Measurements from ENCODE around the gene PPP1R16B.

DNA sequence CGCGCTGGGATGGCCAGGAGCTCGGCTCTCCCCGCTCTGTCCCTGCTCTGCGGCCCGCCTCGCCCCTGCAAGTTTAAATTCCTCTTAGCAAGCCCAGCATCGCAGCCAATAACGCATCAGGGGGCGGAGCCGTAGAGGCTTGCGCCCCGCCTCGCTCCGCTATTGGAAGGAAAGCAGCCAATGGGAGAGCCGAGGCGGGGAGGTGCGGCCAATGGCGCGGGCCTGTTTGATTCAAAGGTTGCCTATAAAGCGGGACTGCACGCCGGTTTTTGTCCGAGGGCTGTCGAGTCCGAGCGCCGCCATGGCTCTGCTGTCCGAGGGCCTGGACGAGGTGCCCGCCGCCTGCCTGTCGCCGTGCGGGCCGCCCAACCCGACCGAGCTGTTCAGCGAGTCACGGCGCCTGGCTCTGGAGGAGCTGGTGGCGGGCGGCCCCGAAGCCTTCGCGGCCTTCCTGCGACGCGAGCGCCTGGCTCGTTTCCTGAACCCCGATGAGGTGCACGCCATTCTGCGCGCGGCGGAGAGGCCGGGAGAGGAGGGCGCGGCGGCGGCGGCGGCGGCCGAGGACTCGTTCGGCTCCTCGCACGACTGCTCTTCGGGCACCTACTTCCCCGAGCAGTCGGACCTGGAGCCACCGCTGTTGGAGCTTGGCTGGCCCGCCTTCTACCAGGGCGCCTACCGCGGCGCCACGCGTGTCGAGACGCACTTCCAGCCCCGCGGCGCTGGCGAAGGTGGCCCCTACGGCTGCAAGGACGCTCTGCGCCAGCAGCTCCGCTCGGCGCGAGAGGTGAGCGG, 120.8 kb downstream of the PPP1R16B start, which contains the start of gene FAM83D:
- TF ChIP-seq, protein P1, sequence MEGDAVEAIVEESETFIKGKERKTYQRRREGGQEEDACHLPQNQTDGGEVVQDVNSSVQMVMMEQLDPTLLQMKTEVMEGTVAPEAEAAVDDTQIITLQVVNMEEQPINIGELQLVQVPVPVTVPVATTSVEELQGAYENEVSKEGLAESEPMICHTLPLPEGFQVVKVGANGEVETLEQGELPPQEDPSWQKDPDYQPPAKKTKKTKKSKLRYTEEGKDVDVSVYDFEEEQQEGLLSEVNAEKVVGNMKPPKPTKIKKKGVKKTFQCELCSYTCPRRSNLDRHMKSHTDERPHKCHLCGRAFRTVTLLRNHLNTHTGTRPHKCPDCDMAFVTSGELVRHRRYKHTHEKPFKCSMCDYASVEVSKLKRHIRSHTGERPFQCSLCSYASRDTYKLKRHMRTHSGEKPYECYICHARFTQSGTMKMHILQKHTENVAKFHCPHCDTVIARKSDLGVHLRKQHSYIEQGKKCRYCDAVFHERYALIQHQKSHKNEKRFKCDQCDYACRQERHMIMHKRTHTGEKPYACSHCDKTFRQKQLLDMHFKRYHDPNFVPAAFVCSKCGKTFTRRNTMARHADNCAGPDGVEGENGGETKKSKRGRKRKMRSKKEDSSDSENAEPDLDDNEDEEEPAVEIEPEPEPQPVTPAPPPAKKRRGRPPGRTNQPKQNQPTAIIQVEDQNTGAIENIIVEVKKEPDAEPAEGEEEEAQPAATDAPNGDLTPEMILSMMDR (conservative IDR thresholded peaks at IDR 0.05): no peak; the same call in none of the 2 replicates
- peak; percentile 91 for TF ChIP-seq ZFX (IDR thresholded peaks at IDR 0.05)

Measured in C4-2B (cell line).